SU-DHL-6 (cell line): Measurements from ENCODE around the gene DPP10.

ENCODE experiments used
- H2AFZ ChIP-seq: fragments of 200-600 bp; sonication (generic); 2 replicates; pipeline ENCODE4 v1.6.1; 2014; ENCODE audit warnings: low read depth, mild to moderate bottlenecking, moderate library complexity, mixed read lengths, antibody characterized with exemption, low read length; ENCODE audit not compliant: severe bottlenecking
- H3F3A ChIP-seq: fragments of 200-600 bp; shearing (Covaris generic); 2 replicates; pipeline ENCODE4 v1.6.0; 2016; ENCODE audit warnings: antibody characterized with exemption, mild to moderate bottlenecking; ENCODE audit not compliant: insufficient read depth
- H3K27ac ChIP-seq: fragments of 200-600 bp; sonication (generic); 2 replicates; pipeline ENCODE4 v1.5.1; 2016; ENCODE audit warnings: low read depth, mild to moderate bottlenecking, low read length, moderate library complexity, mixed read lengths
- H3K27me3 ChIP-seq: fragments of 200-600 bp; sonication (generic), shearing (Covaris generic); 2 replicates; pipeline ENCODE4 v1.6.0; 2014; ENCODE audit warnings: mild to moderate bottlenecking, low read length
- H3K36me3 ChIP-seq: fragments of 200-600 bp; sonication (generic); 2 replicates; pipeline ENCODE4 v1.6.1; 2014; ENCODE audit warnings: mild to moderate bottlenecking, low read length, mixed read lengths
- H3K4me2 ChIP-seq: fragments of 300-600, 200-600 bp; shearing (Covaris generic), sonication (generic); 2 replicates; pipeline ENCODE4 v1.6.0; 2014; ENCODE audit warnings: low read length, low read depth, mild to moderate bottlenecking; ENCODE audit not compliant: poor library complexity, severe bottlenecking
- H3K4me3 ChIP-seq: fragments of 200-600 bp; sonication (generic); 2 replicates; pipeline ENCODE4 v1.5.1; 2014; ENCODE audit warnings: antibody characterized with exemption, low read length, mild to moderate bottlenecking, mixed read lengths; ENCODE audit not compliant: insufficient read depth, poor library complexity, severe bottlenecking
- H3K79me2 ChIP-seq: fragments of 200-600 bp; sonication (generic); 2 replicates; pipeline ENCODE4 v1.6.1; 2014; ENCODE audit warnings: mild to moderate bottlenecking, low read length, moderate library complexity; ENCODE audit not compliant: insufficient read depth
- H3K9ac ChIP-seq: fragments of 200-600 bp; sonication (generic); 2 replicates; pipeline ENCODE4 v1.7.0; 2014; ENCODE audit warnings: mild to moderate bottlenecking, low read length
- H3K9me2 ChIP-seq: fragments of 200-600 bp; sonication (generic); replicated peaks from 2 replicates; pipeline ENCODE4 v1.6.1; 2014; ENCODE audit warnings: low read length; ENCODE audit not compliant: insufficient read depth
- H3K9me3 ChIP-seq: fragments of 200-600 bp; sonication (generic); 2 replicates; pipeline ENCODE4 v1.6.1; 2014; ENCODE audit warnings: low read length, mixed read lengths; ENCODE audit not compliant: insufficient read depth
- H4K20me1 ChIP-seq: fragments of 200-600 bp; sonication (generic); 2 replicates; pipeline ENCODE4 v1.6.1; 2014; ENCODE audit warnings: low read depth, mild to moderate bottlenecking, antibody characterized with exemption, low read length, moderate library complexity, mixed read lengths
- EZH2phosphoT487 ChIP-seq: fragments of 200-600 bp; sonication (generic), shearing (Covaris generic); conservative IDR thresholded peaks from 2 replicates; pipeline ENCODE4 v1.6.1; 2018; ENCODE audit warnings: mild to moderate bottlenecking, antibody characterized with exemption, low read length, moderate library complexity, mixed read lengths
- TF ChIP-seq, protein P1 (sequence below): fragments of 200-600 bp; sonication (generic); IDR thresholded peaks from one replicate; pipeline ENCODE4 v1.5.1; 2017; ENCODE audit warnings: antibody characterized with exemption, mild to moderate bottlenecking, low read length, moderate library complexity; ENCODE audit not compliant: insufficient read depth, poor library complexity, severe bottlenecking

The DPP10 gene

DNA sequence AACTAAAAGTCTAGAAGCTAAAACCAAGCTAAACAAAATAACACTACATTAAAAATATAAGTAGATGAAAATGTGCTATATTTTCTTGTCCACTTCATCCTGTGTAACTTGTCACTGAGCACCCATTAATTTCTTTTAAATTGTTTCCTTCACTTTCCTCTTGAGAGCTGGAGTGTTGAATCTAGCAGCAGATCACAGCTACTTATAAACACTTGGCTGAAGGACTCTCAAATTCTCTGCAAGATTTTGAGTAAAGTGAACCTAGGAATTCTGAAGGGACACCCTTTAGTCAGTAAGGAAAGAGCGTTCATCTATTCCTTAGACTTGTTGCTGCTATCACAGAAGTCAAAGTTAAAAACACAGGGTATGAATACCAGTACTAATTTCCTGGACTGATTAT, 1163.9 kb downstream of the DPP10 start:
- Histone ChIP-seq H3K27me3 (no peaks in the 10 kb centered on the region), H3K9ac (no peak overlapping the region), H3K27ac (no peak overlapping the region), H3K4me2 (no peak overlapping the region), H3F3A (no peaks in the 10 kb centered on the region), H3K9me2 (no peaks in the 10 kb centered on the region), H3K79me2 (no peaks in the 10 kb centered on the region), H3K9me3 (no peaks in the 10 kb centered on the region), H2AFZ (no peak overlapping the region), H3K4me3 (no peak overlapping the region), H4K20me1 (no peaks in the 10 kb centered on the region), H3K36me3 (no peaks in the 10 kb centered on the region)
- TF ChIP-seq, protein P1, sequence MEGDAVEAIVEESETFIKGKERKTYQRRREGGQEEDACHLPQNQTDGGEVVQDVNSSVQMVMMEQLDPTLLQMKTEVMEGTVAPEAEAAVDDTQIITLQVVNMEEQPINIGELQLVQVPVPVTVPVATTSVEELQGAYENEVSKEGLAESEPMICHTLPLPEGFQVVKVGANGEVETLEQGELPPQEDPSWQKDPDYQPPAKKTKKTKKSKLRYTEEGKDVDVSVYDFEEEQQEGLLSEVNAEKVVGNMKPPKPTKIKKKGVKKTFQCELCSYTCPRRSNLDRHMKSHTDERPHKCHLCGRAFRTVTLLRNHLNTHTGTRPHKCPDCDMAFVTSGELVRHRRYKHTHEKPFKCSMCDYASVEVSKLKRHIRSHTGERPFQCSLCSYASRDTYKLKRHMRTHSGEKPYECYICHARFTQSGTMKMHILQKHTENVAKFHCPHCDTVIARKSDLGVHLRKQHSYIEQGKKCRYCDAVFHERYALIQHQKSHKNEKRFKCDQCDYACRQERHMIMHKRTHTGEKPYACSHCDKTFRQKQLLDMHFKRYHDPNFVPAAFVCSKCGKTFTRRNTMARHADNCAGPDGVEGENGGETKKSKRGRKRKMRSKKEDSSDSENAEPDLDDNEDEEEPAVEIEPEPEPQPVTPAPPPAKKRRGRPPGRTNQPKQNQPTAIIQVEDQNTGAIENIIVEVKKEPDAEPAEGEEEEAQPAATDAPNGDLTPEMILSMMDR = no peak
- TF ChIP-seq EZH2phosphoT487 = no peak

DNA sequence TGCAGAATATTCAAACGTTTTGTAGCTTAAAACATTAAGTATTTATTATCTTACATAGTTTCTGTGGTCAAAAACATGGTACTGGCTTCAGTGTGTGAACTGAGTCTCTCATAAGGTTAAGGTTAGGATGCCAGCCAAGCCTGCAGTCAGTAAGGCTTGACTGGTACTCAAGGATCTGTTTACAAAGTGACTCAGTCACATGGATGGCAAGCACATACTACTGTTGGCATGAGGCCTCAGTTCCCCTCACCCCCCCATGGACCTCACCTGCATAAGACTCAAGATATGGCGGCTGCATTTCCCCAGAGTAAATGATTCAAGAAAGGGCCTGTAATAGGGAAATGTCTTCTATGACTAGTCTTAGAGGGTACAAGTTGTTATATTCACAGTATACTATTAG, 1167.5 kb downstream of the DPP10 start:
- no peak overlapping the region for H2AFZ ChIP-seq
- no peaks in the 10 kb centered on the region for H3F3A ChIP-seq
- H3K36me3 ChIP-seq = no peaks in the 10 kb centered on the region
- H4K20me1 ChIP-seq = no peaks in the 10 kb centered on the region
- H3K79me2 ChIP-seq = no peaks in the 10 kb centered on the region
- H3K4me3 ChIP-seq = no peak overlapping the region
- H3K9me3 ChIP-seq = no peaks in the 10 kb centered on the region
- TF ChIP-seq, protein P1 = no peak
- TF ChIP-seq EZH2phosphoT487 = no peak
- no peaks in the 10 kb centered on the region for H3K27me3 ChIP-seq
- no peak overlapping the region for H3K9ac ChIP-seq
- no peaks in the 10 kb centered on the region for H3K9me2 ChIP-seq
- no peak overlapping the region for H3K27ac ChIP-seq
- H3K4me2 ChIP-seq = no peak overlapping the region

DNA sequence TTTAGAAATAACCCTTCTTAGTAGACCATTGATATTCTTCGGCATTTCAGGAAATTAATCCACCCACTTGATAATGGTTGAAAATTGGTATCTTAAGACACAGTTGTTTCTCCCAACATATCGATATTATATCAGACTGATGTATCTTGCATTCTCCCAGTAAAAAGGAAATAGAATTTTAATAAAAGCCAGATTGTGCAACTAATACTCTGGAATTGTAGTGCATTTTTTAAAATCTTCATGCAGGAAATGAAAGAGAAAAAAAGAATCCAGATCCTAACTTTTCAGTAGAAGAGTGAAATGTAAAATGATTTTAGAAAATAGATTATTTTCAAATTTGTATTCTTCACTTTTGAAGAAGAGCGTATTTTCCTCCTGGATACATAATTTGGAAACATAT, 1168.4 kb downstream of the DPP10 start:
- H3K27me3 ChIP-seq = no peaks in the 10 kb centered on the region
- no peaks in the 10 kb centered on the region for H3K9me3 ChIP-seq
- H3K4me3 ChIP-seq = no peak overlapping the region
- no peaks in the 10 kb centered on the region for H3K79me2 ChIP-seq
- no peak overlapping the region for H2AFZ ChIP-seq
- no peak overlapping the region for H3K9ac ChIP-seq
- H4K20me1 ChIP-seq = no peaks in the 10 kb centered on the region
- no peak overlapping the region for H3K4me2 ChIP-seq
- no peak overlapping the region for H3K27ac ChIP-seq
- no peaks in the 10 kb centered on the region for H3K9me2 ChIP-seq
- H3K36me3 ChIP-seq = no peaks in the 10 kb centered on the region
- no peaks in the 10 kb centered on the region for H3F3A ChIP-seq
- TF ChIP-seq, protein P1 = no peak
- TF ChIP-seq EZH2phosphoT487 = no peak
